SK-N-SH treated with all-trans-retinoic acid at 6 μM for 48 hours (cell line): Measurements from ENCODE around the gene MAP2K4.

ENCODE experiments used
- CREB5 ChIP-seq: fragments of 250-450 bp; sonication (Bioruptor Pico); IDR thresholded peaks from 2 replicates; pipeline ENCODE4 v1.5.1; 2020; ENCODE audit warnings: low read depth, mild to moderate bottlenecking, moderate library complexity
- CSRNP3 ChIP-seq: fragments of 250-450 bp; sonication (Bioruptor Pico); IDR thresholded peaks from 2 replicates; pipeline ENCODE4 v1.5.1; 2021; ENCODE audit warnings: mild to moderate bottlenecking, moderate library complexity
- RARB ChIP-seq: fragments of 250-450 bp; sonication (Bioruptor Pico); IDR thresholded peaks from 2 replicates; pipeline ENCODE4 v1.8.0; 2021; ENCODE audit warnings: mild to moderate bottlenecking, moderate library complexity
- SNAI2 ChIP-seq: fragments of 250-450 bp; sonication (Bioruptor Pico); IDR thresholded peaks from 2 replicates; pipeline ENCODE4 v1.5.0; 2020; ENCODE audit warnings: mild to moderate bottlenecking, moderate library complexity
- TOX ChIP-seq: fragments of 250-450 bp; sonication (Bioruptor Pico); IDR thresholded peaks from 2 replicates; pipeline ENCODE4 v1.8.0; 2021; ENCODE audit warnings: mild to moderate bottlenecking, moderate library complexity, borderline replicate concordance
- ZC3H10 ChIP-seq: fragments of 250-450 bp; sonication (Bioruptor Pico); IDR thresholded peaks from 2 replicates; pipeline ENCODE4 v1.5.1; 2021; ENCODE audit warnings: mild to moderate bottlenecking, moderate library complexity
- ZFP30 ChIP-seq: fragments of 450-650 bp; formaldehyde crosslinking; IDR thresholded peaks from 2 replicates; pipeline ENCODE4 v1.5.0; 2022; ENCODE audit warnings: mild to moderate bottlenecking, moderate library complexity
- TF ChIP-seq, protein P1 (sequence below): fragments of 250-450 bp; sonication (Bioruptor Pico); IDR thresholded peaks from 2 replicates; pipeline ENCODE4 v1.8.0; 2020; ENCODE audit warnings: mild to moderate bottlenecking, moderate library complexity, borderline replicate concordance

DNA sequence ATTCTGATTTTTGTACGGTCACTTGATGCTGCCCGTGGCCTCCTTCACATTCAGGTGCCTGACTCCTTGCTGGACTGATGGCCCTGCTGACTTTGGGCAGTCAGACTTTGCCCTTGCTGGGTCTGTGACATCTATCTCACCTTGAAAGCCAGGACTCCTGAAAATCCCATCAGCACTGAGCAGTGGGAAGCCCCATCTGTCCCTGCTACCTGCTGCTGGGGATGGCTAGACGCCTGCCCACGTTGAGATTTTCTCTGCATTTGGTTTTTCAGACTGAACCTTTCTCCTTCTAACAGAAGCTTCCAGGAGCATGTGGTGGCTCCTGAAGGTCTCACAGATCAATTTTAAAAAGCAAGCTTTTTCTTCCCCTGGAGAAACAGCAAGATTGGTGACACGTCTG lies 13.2 kb upstream of the MAP2K4 start:
- TF ChIP-seq CSRNP3 (no peak), ZFP30 (no peak), CREB5 (CRISPR knock-in tag) (no peak), RARB (no peak), SNAI2 (no peak), TOX (no peak), ZC3H10 (CRISPR knock-in tag) (no peak)
- TF ChIP-seq, protein P1, sequence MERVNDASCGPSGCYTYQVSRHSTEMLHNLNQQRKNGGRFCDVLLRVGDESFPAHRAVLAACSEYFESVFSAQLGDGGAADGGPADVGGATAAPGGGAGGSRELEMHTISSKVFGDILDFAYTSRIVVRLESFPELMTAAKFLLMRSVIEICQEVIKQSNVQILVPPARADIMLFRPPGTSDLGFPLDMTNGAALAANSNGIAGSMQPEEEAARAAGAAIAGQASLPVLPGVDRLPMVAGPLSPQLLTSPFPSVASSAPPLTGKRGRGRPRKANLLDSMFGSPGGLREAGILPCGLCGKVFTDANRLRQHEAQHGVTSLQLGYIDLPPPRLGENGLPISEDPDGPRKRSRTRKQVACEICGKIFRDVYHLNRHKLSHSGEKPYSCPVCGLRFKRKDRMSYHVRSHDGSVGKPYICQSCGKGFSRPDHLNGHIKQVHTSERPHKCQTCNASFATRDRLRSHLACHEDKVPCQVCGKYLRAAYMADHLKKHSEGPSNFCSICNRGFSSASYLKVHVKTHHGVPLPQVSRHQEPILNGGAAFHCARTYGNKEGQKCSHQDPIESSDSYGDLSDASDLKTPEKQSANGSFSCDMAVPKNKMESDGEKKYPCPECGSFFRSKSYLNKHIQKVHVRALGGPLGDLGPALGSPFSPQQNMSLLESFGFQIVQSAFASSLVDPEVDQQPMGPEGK (CRISPR knock-in tag) = no peak
